GM12864 (cell line): ENCODE data around the gene FAM135A.
"Not testable (repeated sequence)": the region's sequence is repeated elsewhere in the genome, so short reads cannot be mapped to it uniquely, and the experiment has no call there.

Experiments
- DNase-seq: peaks from one replicate; pipeline ENCODE4 v3.0.0-alpha.2; 2011; ENCODE audit warnings: low read depth
- H3K4me3 ChIP-seq: 2 replicates; pipeline ENCODE4 v1.5.1; 2011; ENCODE audit warnings: mild to moderate bottlenecking, low read depth, low read length, control low read depth
- TF ChIP-seq, protein P1 (sequence below): IDR thresholded peaks from 2 replicates; pipeline ENCODE4 v1.5.1; 2011; ENCODE audit warnings: low read depth, mild to moderate bottlenecking, moderate library complexity, low read length, control low read depth, inconsistent platforms; ENCODE audit errors: missing control alignments

Gene FAM135A

DNA sequence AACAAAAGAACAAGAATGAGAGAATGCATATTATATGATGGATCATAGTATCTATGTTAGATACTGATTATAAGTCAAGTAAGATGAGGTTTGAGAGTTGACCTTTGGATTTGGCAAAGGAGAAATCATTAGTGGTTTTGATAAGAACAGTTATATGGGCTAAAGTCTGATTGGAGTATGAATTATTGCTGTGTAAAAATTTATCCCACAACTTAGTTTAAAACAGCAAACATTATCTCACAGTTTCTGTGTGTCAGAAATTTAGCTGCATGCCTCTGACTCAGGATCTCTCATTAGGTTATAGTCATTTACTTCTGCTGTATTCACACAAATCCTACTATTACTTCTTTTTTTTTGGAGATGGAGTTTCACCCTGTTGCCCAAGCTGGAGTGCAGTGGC lies 56.7 kb downstream of the FAM135A start:
- no peak overlapping the region for H3K4me3 ChIP-seq
- DNase-seq = no peak
- TF ChIP-seq, protein P1, sequence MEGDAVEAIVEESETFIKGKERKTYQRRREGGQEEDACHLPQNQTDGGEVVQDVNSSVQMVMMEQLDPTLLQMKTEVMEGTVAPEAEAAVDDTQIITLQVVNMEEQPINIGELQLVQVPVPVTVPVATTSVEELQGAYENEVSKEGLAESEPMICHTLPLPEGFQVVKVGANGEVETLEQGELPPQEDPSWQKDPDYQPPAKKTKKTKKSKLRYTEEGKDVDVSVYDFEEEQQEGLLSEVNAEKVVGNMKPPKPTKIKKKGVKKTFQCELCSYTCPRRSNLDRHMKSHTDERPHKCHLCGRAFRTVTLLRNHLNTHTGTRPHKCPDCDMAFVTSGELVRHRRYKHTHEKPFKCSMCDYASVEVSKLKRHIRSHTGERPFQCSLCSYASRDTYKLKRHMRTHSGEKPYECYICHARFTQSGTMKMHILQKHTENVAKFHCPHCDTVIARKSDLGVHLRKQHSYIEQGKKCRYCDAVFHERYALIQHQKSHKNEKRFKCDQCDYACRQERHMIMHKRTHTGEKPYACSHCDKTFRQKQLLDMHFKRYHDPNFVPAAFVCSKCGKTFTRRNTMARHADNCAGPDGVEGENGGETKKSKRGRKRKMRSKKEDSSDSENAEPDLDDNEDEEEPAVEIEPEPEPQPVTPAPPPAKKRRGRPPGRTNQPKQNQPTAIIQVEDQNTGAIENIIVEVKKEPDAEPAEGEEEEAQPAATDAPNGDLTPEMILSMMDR = no peak

- H3K4me3 ChIP-seq, DNase-seq: not testable (repeated sequence)
Measured at GRCh38 chr6:70470510-70470909, 57.2 kb downstream of the FAM135A start.

GRCh38 chr6:70474751-70475150 lies 61.4 kb downstream of the FAM135A start:
- H3K4me3 ChIP-seq = no peak overlapping the region
- TF ChIP-seq, protein P1 = no peak
- no peak for DNase-seq

DNA sequence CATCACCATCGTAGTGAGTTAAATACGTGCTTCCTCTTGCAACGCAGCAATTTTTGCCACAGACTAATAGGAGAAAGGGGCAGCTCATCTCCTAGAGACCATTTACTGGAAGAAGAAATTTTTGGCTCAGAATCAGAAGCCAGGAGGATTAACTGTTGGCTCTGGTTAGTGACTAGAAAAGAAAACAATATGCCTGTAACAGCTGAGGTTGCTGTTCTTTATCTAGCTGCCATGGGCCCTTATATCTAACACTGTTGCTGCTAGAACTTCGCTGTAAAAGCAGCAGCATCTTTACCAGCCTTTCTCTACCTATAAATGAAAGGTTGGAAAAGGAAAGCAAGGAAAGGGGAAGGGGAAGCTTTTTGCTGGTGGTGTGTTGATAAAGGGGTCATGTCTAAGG lies 65.9 kb downstream of the FAM135A start:
- TF ChIP-seq, protein P1 = no peak
- no peak overlapping the region for H3K4me3 ChIP-seq
- no peak for DNase-seq

- not testable (repeated sequence) for DNase-seq, H3K4me3 ChIP-seq
Measured at GRCh38 chr6:70486638-70487037, 73.3 kb downstream of the FAM135A start.

- no peak for DNase-seq
- TF ChIP-seq, protein P1 = no peak
- no peak overlapping the region for H3K4me3 ChIP-seq
Measured at GRCh38 chr6:70489364-70489763, 76.1 kb downstream of the FAM135A start.

- DNase-seq = no peak
- H3K4me3 ChIP-seq = no peak overlapping the region
- TF ChIP-seq, protein P1 = no peak
Measured at GRCh38 chr6:70494833-70495232, 81.5 kb downstream of the FAM135A start.

DNA sequence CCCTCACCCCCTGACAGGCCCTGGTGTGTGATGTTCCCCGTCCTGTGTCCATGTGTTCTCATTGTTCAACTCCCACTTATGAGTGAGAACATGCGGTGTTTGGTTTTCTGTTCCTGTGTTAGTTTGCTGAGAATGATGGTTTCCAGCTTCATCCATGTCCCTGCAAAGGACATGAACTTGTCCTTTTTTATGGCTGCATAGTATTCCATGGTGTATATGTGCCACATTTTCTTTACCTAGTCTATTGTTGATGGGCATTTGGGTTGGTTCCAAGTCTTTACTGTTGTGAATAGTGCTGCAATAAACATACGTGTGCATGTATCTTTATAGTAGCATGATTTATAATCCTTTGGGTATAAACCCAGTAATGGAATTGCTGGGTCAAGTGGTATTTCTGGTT lies 82.5 kb downstream of the FAM135A start:
- H3K4me3 ChIP-seq, DNase-seq: not testable (repeated sequence)

DNA sequence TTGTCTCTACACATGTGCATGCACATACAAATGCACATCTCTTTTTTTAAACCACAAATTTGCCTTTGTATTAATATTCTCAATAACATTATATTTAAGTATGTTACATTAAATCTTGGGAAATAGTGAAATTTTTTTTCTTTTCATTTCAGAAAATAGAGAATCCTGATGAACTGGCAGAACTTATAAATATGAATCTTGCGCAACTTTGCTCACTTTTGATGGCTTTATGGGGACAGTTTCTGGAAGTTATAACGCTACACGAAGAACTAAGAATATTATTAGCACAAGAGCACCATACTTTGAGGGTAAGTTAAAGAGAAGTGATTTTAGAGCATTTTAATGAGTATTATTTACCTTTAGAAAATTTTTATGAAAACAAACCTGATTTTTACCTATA lies 89.2 kb downstream of the FAM135A start:
- TF ChIP-seq, protein P1 = no peak
- DNase-seq = no peak
- H3K4me3 ChIP-seq = no peak overlapping the region
